ENCODE results near the gene CNTN4.

Gene CNTN4

DNA sequence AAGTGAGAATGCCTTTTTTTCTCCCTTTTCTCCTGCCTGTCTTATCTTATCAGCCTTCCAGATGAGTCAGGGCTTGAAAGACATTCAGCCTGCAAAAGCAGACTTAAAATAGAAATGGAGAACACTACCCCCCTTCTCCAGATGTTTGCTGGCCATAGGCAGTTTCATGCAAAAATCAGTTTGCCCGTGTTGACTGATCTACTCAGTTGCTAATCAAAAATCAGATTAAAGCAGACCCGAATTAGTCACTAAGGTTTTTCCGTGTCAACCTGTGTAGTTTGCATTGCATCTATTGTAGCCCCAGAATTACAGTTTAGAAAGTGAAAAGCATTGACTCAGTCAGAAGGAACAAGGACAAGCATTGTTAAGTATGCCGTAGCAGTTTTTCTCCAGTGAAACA lies 955.3 kb downstream of the CNTN4 start:
- Histone ChIP-seq H3K9ac (ENCODE audit: low read depth, low read length) (no peak overlapping the region), H3K36me3 (ENCODE audit: insufficient read depth, low read length) (no peaks in the 10 kb centered on the region), H3K4me1 (ENCODE audit: insufficient read depth, low read length) (peaks cover 6% of the 10 kb centered on the region), H3K9me3 (ENCODE audit: control insufficient read depth, insufficient read depth, low read length) (no peaks in the 10 kb centered on the region)

DNA sequence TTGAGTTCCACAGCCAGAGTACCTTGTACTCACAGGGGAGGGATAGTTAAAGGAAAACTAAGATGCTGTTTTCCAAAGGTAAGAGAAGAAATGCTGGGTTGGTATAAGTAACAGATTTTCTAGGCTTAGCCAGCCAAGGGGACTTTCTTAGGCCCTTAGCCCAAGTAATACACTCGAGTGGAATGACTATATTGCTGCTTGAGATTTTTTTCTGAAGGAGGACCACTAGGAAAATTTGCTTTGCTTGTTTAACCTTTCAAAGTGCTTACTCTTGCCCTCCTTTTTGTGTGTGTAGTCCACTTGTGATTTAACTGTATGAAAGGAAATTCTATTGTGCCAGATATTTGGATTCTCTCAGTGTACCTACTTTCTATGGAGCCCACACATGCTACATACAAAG lies 961.0 kb downstream of the CNTN4 start:
- Histone ChIP-seq H3K36me3 (ENCODE audit: insufficient read depth, low read length) (no peaks in the 10 kb centered on the region), H3K4me1 (ENCODE audit: insufficient read depth, low read length) (peaks cover 3% of the 10 kb centered on the region; the same call in 1 of the 2 replicates), H3K9ac (ENCODE audit: low read depth, low read length) (no peak overlapping the region), H3K9me3 (ENCODE audit: control insufficient read depth, insufficient read depth, low read length) (no peaks in the 10 kb centered on the region)

DNA sequence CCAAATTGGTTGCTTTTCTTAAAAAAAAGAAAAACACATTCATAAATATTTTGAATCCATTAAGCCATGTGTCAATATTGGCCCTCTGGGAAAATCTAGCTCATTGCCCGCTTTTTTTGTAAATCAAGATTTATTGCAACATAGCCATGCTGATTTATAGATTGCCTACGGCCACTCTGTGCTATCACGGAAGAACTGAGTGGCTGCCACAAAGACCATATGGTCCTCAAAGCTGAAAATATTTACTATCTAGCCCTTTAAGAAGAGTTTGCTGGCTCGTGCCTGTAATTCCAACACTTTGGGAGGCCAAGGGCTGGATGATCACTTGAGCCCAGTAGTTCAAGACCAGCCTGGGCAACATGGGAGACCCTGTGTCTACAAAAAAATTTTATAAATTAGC lies 965.6 kb downstream of the CNTN4 start:
- Histone ChIP-seq H3K9me3 (ENCODE audit: control insufficient read depth, insufficient read depth, low read length) (no peaks in the 10 kb centered on the region), H3K9ac (ENCODE audit: low read depth, low read length) (no peak overlapping the region), H3K4me1 (ENCODE audit: insufficient read depth, low read length) (peaks cover 3% of the 10 kb centered on the region; the same call in 1 of the 2 replicates), H3K36me3 (ENCODE audit: insufficient read depth, low read length) (no peaks in the 10 kb centered on the region)

DNA sequence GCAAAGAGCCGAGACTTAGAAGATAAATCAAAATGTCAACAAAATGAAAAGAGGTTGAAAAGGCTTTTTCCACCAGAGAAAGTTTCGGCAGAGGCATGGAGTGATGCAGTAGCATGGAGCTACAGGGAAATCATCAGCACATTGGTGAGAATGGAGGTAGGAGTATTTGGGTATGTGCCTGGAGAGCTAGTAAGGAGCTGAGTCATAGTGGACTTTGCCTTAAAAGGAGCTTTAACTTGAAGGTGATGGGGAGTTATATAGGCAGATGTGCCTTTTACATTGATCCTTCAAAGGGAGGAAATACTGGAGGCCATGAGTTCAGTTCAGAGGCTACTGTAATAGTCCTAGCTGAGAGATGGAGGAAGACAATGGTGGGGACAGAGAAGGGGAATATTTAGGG lies 967.2 kb downstream of the CNTN4 start:
- no peaks in the 10 kb centered on the region for H3K9me3 ChIP-seq (ENCODE audit: control insufficient read depth, insufficient read depth, low read length)
- H3K9ac ChIP-seq (ENCODE audit: low read depth, low read length) = no peak overlapping the region
- H3K36me3 ChIP-seq (ENCODE audit: insufficient read depth, low read length) = no peaks in the 10 kb centered on the region
- no peaks in the 10 kb centered on the region for H3K4me1 ChIP-seq (ENCODE audit: insufficient read depth, low read length)

DNA sequence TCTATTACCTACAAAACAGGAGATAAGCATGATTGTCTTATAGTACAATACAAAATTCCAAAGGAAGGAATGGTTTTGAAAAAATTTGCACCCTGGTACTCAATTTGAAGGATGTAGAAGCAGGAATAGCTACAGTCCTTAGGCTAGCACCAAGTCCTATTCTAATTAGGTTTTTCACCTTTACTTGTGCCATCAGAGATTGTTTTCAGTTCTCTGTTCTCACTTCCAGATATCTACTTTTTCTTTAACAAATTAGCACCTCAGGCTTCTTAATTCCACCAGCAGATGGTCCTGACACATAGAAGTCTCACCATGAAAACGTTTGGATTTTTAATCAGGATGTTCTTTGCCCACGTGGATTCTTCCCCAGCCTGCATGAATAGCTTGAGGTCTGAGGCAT lies 967.7 kb downstream of the CNTN4 start:
- Histone ChIP-seq H3K36me3 (ENCODE audit: insufficient read depth, low read length) (no peaks in the 10 kb centered on the region), H3K9me3 (ENCODE audit: control insufficient read depth, insufficient read depth, low read length) (no peaks in the 10 kb centered on the region), H3K9ac (ENCODE audit: low read depth, low read length) (no peak overlapping the region), H3K4me1 (ENCODE audit: insufficient read depth, low read length) (no peaks in the 10 kb centered on the region)

DNA sequence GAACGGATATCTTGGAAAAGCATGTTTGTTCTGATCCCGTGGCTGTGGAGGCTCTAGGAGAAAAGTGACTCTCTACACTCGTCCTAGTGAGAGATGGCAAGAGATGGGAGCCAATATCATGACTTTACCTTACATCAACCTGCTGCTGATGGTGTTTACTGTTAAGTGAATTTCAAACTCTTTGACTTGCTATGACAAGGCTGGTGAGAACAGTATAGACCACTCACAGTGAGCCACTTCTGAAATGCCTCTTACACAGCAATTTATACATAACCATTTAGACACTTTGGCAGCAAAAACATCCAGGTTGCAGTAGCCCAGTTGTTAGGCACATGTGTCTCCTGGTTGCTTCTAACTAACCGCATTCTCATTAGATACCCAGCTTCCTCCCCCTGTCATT lies 968.2 kb downstream of the CNTN4 start:
- Histone ChIP-seq H3K36me3 (ENCODE audit: insufficient read depth, low read length) (no peaks in the 10 kb centered on the region), H3K9ac (ENCODE audit: low read depth, low read length) (no peak overlapping the region), H3K9me3 (ENCODE audit: control insufficient read depth, insufficient read depth, low read length) (no peaks in the 10 kb centered on the region), H3K4me1 (ENCODE audit: insufficient read depth, low read length) (no peaks in the 10 kb centered on the region)

DNA sequence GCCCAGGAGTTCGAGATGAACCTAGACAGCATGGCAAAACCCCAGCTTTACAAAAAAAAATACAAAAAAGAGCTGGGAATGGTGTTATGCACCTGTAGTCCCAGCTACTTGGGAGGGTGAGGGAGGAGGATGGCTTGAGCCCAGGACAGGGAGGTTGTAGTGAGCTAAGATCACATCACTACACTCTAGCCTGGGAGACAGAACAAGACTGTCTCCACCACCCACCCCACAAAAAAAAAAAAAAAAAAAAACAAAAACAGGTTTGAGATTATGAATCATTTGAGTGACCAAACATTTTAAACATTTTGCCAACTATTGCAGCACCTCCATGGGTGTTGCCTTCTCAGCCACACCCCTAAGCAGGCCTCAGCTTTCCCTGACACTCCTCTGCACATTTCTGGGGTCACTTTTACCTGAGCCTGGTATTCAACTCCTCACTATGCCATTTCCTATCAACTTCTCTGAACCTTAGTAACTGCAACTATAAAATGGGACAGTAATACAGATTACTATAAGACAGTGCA lies 969.8 kb downstream of the CNTN4 start:
- no peak overlapping the region for H3K9ac ChIP-seq (ENCODE audit: low read depth, low read length)
- H3K36me3 ChIP-seq (ENCODE audit: insufficient read depth, low read length) = no peaks in the 10 kb centered on the region
- H3K9me3 ChIP-seq (ENCODE audit: control insufficient read depth, insufficient read depth, low read length) = no peaks in the 10 kb centered on the region
- no peaks in the 10 kb centered on the region for H3K4me1 ChIP-seq (ENCODE audit: insufficient read depth, low read length)

DNA sequence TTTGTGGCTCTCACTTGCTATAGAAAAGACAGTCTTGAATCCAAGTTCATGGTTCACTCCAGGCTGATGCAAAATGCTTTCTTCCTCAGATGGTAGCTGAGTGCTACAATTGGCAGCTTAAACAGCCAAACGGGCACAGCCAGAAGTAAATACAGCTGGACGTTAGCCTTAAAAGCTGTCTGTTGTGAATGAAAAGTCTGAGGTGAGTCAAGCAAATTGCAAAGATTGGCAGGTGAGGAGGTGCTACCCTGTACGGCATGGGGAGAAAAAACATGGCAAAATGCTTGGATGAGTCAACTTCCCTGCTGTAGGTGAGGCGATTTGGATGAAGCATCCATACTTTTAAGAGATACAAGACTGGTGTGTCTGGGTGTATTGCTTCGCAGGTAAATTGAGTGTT lies 971.1 kb downstream of the CNTN4 start:
- H3K9ac ChIP-seq (ENCODE audit: low read depth, low read length) = no peak overlapping the region
- no peaks in the 10 kb centered on the region for H3K9me3 ChIP-seq (ENCODE audit: control insufficient read depth, insufficient read depth, low read length)

DNA sequence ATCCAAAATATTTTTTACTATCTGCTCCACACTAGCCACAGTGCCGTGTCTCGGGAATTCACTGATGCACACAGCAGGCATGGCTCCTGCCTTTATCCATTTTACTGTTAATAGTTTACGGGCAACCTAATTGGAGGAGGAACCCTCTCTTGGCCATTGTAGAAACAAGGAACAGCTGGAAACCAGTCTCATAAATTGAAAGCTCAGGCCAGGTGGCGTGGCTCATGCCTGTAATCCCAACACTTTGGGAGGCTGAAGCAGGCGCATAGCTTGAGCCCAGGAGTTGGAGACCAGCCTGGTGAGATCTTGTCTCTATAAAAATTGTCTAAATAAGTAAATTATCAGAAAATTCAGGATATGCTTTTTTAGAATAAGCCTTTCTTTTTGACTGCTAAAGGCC lies 972.5 kb downstream of the CNTN4 start:
- Histone ChIP-seq H3K36me3 (ENCODE audit: insufficient read depth, low read length) (no peaks in the 10 kb centered on the region), H3K4me1 (ENCODE audit: insufficient read depth, low read length) (no peaks in the 10 kb centered on the region), H3K9me3 (ENCODE audit: control insufficient read depth, insufficient read depth, low read length) (no peaks in the 10 kb centered on the region), H3K9ac (ENCODE audit: low read depth, low read length) (no peak overlapping the region)

More for the DNA sequence above, 971.1 kb downstream of the CNTN4 start:
- Histone ChIP-seq H3K36me3 (ENCODE audit: insufficient read depth, low read length) (no peaks in the 10 kb centered on the region), H3K4me1 (ENCODE audit: insufficient read depth, low read length) (no peaks in the 10 kb centered on the region)

DNA sequence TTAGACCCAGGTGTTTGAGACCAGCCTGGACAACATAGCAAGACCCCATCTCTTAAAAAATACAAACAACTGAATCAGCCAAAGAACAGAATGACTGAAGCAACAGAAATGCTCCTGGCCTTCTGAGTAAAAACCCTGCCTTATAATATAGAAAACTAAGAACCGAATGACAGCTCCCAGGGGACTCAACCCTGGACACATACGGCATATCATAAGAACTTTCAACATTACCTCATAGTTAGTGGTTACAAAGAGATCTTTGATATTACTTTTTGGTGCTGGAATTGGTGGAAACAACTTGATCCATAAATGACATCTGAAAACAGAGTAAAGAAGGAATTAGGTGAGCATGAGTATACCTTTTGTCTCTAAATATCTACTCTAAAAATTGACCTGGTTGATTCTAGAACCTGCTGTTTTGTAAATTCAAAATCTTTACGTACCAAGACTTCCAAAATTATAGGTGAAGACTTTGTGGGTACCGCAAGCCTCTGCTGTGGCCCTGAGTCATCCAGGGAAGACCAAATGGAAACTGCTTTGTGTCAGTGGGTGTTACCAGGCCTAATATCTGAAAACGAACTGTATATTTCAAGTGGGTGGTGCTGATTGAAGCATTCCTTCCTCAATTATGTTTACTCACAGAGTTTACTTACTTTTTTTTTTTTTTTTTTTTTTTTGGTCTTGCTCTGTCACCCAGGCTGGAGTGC lies 976.0 kb downstream of the CNTN4 start:
- Histone ChIP-seq H3K9ac (ENCODE audit: low read depth, low read length) (no peak overlapping the region), H3K4me1 (ENCODE audit: insufficient read depth, low read length) (no peaks in the 10 kb centered on the region), H3K36me3 (ENCODE audit: insufficient read depth, low read length) (no peaks in the 10 kb centered on the region), H3K9me3 (ENCODE audit: control insufficient read depth, insufficient read depth, low read length) (no peaks in the 10 kb centered on the region)

DNA sequence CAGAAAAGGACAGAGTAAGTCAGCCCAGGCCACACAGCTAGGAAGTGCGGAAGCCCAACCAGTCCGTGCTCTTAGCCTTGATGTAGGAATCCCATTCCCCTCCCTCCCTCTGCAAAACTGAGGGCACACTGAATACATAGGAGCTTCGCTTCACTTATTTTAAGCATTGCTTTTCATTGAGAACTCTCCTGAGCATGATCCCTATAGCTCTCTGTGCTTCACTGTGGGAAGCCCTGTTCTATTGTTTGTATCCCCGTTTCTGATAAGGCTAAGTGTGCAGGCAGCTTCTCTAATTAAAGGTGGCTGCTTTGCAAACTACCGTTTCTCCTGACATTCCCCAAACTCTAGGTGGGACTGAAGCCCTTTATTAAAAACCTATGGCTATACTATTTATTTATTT lies 981.6 kb downstream of the CNTN4 start:
- peaks cover 8% of the 10 kb centered on the region; the same call in 1 of the 2 replicates for H3K4me1 ChIP-seq (ENCODE audit: insufficient read depth, low read length)
- H3K9me3 ChIP-seq (ENCODE audit: control insufficient read depth, insufficient read depth, low read length) = no peaks in the 10 kb centered on the region
- H3K9ac ChIP-seq (ENCODE audit: low read depth, low read length) = no peak overlapping the region
- no peaks in the 10 kb centered on the region for H3K36me3 ChIP-seq (ENCODE audit: insufficient read depth, low read length)

DNA sequence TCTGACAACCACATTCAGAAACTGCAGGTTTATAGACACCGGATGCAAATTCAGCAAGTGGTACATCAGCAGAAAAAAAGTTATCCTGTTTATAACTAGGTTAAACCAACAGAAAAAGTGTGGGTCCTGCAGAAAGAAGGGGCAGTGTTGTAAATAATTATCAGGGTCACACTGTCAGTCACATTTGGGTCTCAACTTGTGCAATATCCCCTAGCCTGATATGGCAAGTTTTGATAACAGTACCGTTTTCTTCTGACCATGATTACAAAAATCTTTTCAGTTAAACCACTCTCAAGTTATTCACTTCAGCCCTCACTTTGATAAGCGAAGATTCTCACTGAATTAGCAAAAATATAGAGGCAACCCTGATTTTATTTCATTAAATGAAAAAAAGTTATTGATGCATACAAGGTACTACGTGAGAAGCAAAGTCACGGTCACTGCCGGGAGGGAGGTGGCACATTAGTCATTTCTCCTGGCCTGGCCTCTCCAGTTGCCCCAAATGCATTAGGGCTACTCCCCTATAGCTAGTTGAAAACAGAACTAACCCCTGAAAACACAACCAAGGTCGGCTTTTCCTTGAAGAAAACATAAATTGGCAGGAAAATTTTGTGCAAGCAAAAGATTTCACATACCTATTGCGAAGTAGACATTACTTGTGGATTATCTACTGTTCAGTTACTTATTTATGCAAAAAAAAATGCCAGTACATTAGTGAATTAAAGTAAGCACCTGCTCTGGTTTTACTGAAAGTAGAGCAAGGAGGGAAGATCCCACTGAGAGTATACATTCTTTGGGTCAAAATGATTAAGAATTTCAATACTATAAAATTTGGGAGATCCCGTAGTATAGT lies 982.9 kb downstream of the CNTN4 start:
- H3K36me3 ChIP-seq (ENCODE audit: insufficient read depth, low read length) = no peaks in the 10 kb centered on the region
- peaks cover 8% of the 10 kb centered on the region; the same call in 1 of the 2 replicates for H3K4me1 ChIP-seq (ENCODE audit: insufficient read depth, low read length)
- H3K9ac ChIP-seq (ENCODE audit: low read depth, low read length) = no peak overlapping the region
- no peaks in the 10 kb centered on the region for H3K9me3 ChIP-seq (ENCODE audit: control insufficient read depth, insufficient read depth, low read length)

DNA sequence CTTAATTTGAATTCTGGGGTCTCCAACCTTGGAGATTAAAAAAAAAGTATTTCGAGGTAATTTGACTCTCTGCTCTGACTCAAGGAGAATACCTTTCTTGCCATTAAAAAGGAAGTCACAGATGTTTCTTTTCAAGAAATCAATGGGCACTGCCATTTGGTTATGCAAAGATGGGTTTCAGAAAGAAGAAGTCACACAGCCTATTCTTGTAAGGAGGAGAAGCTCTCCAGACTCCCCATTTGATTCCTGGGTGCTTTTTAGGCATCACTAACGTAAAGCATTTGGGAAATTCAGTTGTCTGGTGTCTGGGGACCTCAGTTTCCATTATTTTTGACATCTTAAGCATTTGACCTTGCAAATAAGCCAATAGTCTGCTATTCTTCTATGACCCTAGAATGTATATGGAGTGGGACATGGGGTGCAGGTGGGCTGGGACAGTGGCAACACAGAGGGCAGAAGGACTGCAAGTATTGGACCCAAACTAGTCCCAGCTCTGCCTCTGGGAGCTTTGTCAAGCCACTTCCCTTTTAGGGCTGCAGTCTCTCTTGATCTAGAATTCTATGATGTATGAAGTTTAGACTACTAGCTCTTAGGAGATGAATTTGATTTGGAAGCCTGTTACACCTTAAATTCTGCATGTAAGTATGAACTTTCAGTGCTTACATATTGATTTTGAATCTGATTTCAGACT lies 983.7 kb downstream of the CNTN4 start:
- Histone ChIP-seq H3K36me3 (ENCODE audit: insufficient read depth, low read length) (no peaks in the 10 kb centered on the region), H3K9ac (ENCODE audit: low read depth, low read length) (no peak overlapping the region), H3K9me3 (ENCODE audit: control insufficient read depth, insufficient read depth, low read length) (no peaks in the 10 kb centered on the region), H3K4me1 (ENCODE audit: insufficient read depth, low read length) (peaks cover 8% of the 10 kb centered on the region; the same call in 1 of the 2 replicates)

DNA sequence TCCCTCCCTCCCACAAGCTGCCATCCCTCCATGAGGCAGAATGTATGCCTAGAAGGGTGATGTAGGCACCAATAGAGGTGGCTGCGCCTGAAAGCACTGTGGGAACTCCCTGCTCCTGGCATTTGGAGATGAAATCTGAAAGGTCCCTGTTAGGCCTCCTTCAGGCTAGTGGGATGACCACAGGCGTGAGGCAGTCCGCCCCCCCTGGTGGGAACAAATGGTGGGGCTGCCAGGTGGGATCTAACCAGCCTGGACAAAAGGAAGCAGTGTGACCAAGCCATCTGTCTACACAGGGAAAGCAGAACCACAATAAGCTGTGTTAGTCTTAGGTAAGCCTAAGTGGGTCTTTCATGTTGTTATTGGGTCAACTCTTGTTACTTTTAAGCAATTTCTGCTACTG lies 986.2 kb downstream of the CNTN4 start:
- no peaks in the 10 kb centered on the region for H3K36me3 ChIP-seq (ENCODE audit: insufficient read depth, low read length)
- no peaks in the 10 kb centered on the region for H3K9me3 ChIP-seq (ENCODE audit: control insufficient read depth, insufficient read depth, low read length)
- H3K9ac ChIP-seq (ENCODE audit: low read depth, low read length) = no peak overlapping the region
- H3K4me1 ChIP-seq (ENCODE audit: insufficient read depth, low read length) = peaks cover 8% of the 10 kb centered on the region; the same call in 1 of the 2 replicates
